Measurements from ENCODE around the gene TTC21A.
"Not testable (repeated sequence)": the region's sequence is repeated elsewhere in the genome, so short reads cannot be mapped to it uniquely, and the experiment has no call there.

DNA sequence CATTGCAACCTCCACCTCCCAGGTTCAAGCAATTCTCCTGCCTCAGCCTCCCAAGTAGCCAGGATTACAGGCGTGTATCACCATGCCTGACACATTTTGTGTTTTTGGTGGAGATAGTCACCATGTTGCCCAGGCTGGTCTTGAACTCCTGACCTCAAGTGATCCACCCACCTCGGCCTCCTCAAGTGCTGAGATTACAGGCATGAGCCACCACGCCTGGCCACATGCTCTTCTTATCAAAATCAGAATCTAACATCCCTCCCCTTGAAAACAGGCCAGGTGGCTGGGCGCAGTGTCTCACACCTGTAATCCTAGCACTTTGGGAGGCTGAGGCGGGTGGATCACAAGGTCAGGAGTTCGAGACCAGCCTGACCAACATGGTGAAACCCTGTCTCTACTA lies 63.4 kb downstream of the TTC21A start:
- TF ChIP-seq, protein P1, sequence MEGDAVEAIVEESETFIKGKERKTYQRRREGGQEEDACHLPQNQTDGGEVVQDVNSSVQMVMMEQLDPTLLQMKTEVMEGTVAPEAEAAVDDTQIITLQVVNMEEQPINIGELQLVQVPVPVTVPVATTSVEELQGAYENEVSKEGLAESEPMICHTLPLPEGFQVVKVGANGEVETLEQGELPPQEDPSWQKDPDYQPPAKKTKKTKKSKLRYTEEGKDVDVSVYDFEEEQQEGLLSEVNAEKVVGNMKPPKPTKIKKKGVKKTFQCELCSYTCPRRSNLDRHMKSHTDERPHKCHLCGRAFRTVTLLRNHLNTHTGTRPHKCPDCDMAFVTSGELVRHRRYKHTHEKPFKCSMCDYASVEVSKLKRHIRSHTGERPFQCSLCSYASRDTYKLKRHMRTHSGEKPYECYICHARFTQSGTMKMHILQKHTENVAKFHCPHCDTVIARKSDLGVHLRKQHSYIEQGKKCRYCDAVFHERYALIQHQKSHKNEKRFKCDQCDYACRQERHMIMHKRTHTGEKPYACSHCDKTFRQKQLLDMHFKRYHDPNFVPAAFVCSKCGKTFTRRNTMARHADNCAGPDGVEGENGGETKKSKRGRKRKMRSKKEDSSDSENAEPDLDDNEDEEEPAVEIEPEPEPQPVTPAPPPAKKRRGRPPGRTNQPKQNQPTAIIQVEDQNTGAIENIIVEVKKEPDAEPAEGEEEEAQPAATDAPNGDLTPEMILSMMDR (IDR thresholded peaks at IDR 0.05): not testable (repeated sequence)
- TF ChIP-seq EP300 (IDR thresholded peaks at IDR 0.05); POLR2A (IDR thresholded peaks at IDR 0.05; ENCODE audit: low read depth): not testable (repeated sequence)
